Colonic mucosa (tissue), 4 donors: Measurements from ENCODE around the gene OSBPL2. TPM values are rescaled to one million over a fixed set of nuclear protein-coding genes. Genes with fewer than 3 reads are reported as not detected.

Experiments
- DNase-seq: peaks from one replicate; pipeline ENCODE4 v3.0.0-alpha.2; 2020
- H3K27ac ChIP-seq: fragments of 200-600 bp; one replicate; pipeline ENCODE4 v1.8.0; 2021
- H3K27me3 ChIP-seq: fragments of 200-600 bp; one replicate; pipeline ENCODE4 v1.8.0; 2021
- H3K36me3 ChIP-seq: fragments of 200-600 bp; one replicate; pipeline ENCODE4 v1.8.0; 2021
- H3K4me1 ChIP-seq: fragments of 200-600 bp; one replicate; pipeline ENCODE4 v1.8.0; 2021; ENCODE audit warnings: mild to moderate bottlenecking
- H3K4me3 ChIP-seq: fragments of 200-600 bp; one replicate; pipeline ENCODE4 v1.8.0; 2021
- H3K9ac ChIP-seq, 2 donors: one replicate each; pipeline ENCODE4 v1.7.0; 2013; ENCODE audit warnings: control low read depth in 2 of 2, low read depth in 2 of 2, low read length in 2 of 2
- H3K9me3 ChIP-seq: fragments of 200-600 bp; one replicate; pipeline ENCODE4 v1.8.0; 2021
- CTCF ChIP-seq: fragments of 200-600 bp; IDR thresholded peaks from one replicate; pipeline ENCODE4 v1.8.0; 2022; ENCODE audit warnings: antibody characterized with exemption, mild to moderate bottlenecking
- intact Hi-C: fragments of 100-400 bp; cut with DNase I; formaldehyde crosslinking; loops from one replicate; pipeline ENCODE4 v1.14.1; 2022
- total RNA-seq, 2 donors: library from RNA; stranded (reverse); fragmentation: NEBNext Ultra II Directional in 1 of 2; extraction: Animal tissue kit (Norgen Biotek cat#: 25700) in 1 of 2; gene quantifications; one replicate each; pipeline ENCODE4 v1.2.1, GENCODE V29; 2021
- donor health status: healthy.
- donor health status: DM: no; HTN: no; CAD: no.
- donor health status: DM: no; HTN: no; CAD: no.

The OSBPL2 gene
- total RNA-seq, 2 donors from 2014 or later: 77.3 to 102 TPM

DNA sequence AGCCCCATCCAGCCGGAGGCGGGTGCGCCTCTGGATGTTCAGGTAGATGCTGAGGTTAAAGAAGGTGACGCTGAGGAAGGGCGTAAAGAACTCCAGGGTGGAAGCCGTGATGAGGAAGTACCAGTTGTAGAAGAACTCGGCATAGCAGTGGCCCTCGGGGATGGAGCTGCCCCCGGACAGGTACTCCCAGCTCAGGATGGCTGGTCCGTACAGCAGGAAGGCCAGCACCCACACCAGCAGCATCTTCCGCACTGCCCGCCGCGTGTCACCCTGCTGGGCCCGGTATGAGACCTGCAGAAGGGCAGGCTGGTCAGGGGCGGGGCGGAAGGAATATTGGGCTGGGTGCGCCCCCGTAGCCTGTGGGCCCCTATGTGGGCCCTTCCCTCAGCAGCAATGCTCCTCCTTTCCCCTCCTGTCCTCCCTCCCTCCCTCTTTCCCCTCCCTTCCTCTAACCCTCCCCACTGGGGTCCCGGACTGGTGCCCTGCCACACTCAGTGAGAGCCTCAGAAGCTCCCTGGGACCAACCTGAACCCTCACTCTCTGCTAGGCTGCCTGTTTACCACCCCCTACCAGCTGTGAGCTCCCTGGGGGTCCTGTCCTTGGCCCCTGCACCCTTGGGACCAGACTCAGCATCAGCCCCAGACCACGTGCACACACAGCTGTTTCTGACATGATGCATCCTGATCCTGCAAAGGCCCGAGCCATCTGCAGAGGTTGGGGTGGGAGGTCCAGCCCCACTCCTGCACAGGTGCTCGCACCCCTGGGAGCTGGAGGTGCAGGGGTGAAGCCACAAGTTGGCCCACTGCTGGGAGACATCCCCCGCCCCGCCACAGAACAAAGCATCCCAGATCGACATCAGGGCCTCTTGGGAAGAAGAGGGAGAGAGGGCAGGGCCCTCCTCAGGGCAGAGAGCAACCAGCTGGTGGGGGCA, 21.4 kb upstream of the OSBPL2 start:
- Histone ChIP-seq H3K27me3 (peaks cover 48% of the 10 kb centered on the region), H3K9ac (no peak overlapping the region), H3K36me3 (no peaks in the 10 kb centered on the region), H3K4me3 (no peak overlapping the region), H3K4me1 (no peaks in the 10 kb centered on the region), H3K27ac (no peak overlapping the region), H3K9me3 (no peaks in the 10 kb centered on the region)
- intact Hi-C loops: no loop called here
- no peak for TF ChIP-seq CTCF
- no peak for DNase-seq

GRCh38 chr20:62217913-62218773, 20.2 kb upstream of the OSBPL2 start:
- no peaks in the 10 kb centered on the region for H3K4me1 ChIP-seq
- H3K27me3 ChIP-seq: peaks cover 59% of the 10 kb centered on the region
- TF ChIP-seq CTCF: no peak
- no peak overlapping the region for H3K9ac ChIP-seq
- H3K36me3 ChIP-seq: no peaks in the 10 kb centered on the region
- intact Hi-C loops: no loop called here
- no peak for DNase-seq
- no peak overlapping the region for H3K27ac ChIP-seq
- no peak overlapping the region for H3K4me3 ChIP-seq
- H3K9me3 ChIP-seq: no peaks in the 10 kb centered on the region

GRCh38 chr20:62219101-62219991, 19.0 kb upstream of the OSBPL2 start:
- no peaks in the 10 kb centered on the region for H3K9me3 ChIP-seq
- H3K27me3 ChIP-seq: peaks cover 61% of the 10 kb centered on the region
- TF ChIP-seq CTCF: no peak
- intact Hi-C loops: no loop called here
- no peak overlapping the region for H3K4me3 ChIP-seq
- no peaks in the 10 kb centered on the region for H3K36me3 ChIP-seq
- DNase-seq: no peak
- H3K9ac ChIP-seq: no peak overlapping the region
- H3K4me1 ChIP-seq: no peaks in the 10 kb centered on the region
- H3K27ac ChIP-seq: no peak overlapping the region

DNA sequence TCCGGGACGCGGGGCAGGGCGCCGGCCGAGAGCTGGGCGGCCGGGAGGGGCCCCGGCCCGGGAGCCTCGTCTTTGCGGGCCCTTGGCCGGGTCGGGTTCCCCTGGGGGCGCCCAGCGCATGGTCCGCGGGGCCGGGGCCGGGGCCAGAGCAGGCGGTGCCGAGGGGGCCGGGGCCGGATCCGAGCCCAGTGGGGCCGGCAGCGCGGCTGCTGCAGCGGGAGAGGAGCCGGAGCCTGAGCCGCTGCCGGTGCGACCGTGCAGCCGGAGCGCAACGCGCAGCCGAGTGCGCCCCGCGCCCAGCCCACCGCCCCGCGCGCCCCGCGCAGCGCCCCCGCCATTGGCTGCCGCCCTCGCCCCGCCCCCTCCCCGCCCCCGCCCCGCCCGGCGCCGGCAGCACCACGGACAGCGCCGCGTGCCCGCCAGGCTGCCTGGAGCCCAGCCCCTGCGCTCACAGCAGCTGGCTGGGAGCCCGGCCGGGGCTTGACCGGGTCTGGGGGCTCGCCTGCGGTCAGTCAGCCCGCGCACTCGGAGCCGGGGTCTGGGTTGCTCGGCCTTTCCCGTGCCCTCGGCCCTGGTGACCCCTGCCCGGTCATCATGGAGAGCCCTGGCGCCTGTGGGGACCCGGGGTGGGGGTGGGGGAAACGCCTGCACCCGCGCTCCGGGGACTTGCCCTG, 18.2 kb upstream of the OSBPL2 start, which contains the start of gene HRH3:
Gene HRH3, minus strand, starts transcription at position 287 of the 674 bp plus-strand sequence. CDS start 308 bp downstream, outside the sequence.
- H3K9ac ChIP-seq: no peak within 1 kb of the TSS
- no peaks in the 10 kb centered on the region for H3K4me1 ChIP-seq
- intact Hi-C loops: no loop called here
- H3K36me3 ChIP-seq: no peaks in the 10 kb centered on the region
- no peak for DNase-seq
- H3K27me3 ChIP-seq: peaks cover 61% of the 10 kb centered on the region
- H3K27ac ChIP-seq: no peak within 1 kb of the TSS
- no peak within 1 kb of the TSS for H3K4me3 ChIP-seq
- TF ChIP-seq CTCF: no peak
- H3K9me3 ChIP-seq: no peaks in the 10 kb centered on the region
